Measurements from ENCODE around the gene CCER1.

DNA sequence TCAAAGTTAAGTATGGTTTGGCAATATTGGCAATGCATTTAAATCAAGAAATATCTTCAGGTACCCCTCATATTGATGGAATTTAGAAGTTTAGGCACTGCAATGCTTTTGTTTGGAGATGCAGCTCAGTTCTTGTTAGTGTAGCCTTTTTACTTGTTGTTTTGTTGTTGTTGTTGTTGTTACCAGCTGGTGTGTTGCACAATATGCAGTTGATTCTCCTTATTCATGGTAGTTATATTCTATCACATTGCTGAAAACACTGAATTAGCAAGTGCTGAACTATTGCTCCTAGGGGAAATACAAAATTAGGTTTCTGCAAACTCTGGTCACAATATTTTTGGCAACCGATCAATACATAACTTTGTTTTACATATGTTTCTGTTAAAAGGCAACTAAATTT, 34.8 kb downstream of the CCER1 start:
- TF ChIP-seq POLR2A (IDR thresholded peaks at IDR 0.05; ENCODE audit: low read depth, low read length) (no peak), POLR2AphosphoS5 (IDR thresholded peaks at IDR 0.05; ENCODE audit: low read depth, low read length) (no peak)
